Glutamatergic neuron (in vitro differentiated cells): Measurements from ENCODE around the gene FAF2. TPM values are rescaled to one million over a fixed set of nuclear protein-coding genes. Genes with fewer than 3 reads are reported as not detected.

ENCODE experiments used
- DNase-seq: peaks from one replicate; pipeline ENCODE4 v3.0.0; 2022
- H3K27ac Mint-ChIP-seq: one replicate; pipeline ENCODE4 v1.8.0; 2020; ENCODE audit warnings: mild to moderate bottlenecking, mixed read lengths, inconsistent platforms; ENCODE audit not compliant: unreplicated experiment
- H3K27me3 Mint-ChIP-seq: one replicate; pipeline ENCODE4 v1.8.0; 2020; ENCODE audit warnings: mild to moderate bottlenecking, moderate library complexity, mixed read lengths, inconsistent platforms; ENCODE audit not compliant: unreplicated experiment
- H3K36me3 Mint-ChIP-seq: one replicate; pipeline ENCODE4 v1.8.0; 2020; ENCODE audit warnings: mild to moderate bottlenecking, mixed read lengths, inconsistent platforms; ENCODE audit not compliant: unreplicated experiment
- H3K4me1 Mint-ChIP-seq: one replicate; pipeline ENCODE4 v1.8.0; 2020; ENCODE audit warnings: mild to moderate bottlenecking, low read depth, mixed read lengths, inconsistent platforms; ENCODE audit not compliant: unreplicated experiment
- H3K4me3 Mint-ChIP-seq: one replicate; pipeline ENCODE4 v1.8.0; 2020; ENCODE audit warnings: mild to moderate bottlenecking, mixed read lengths, inconsistent platforms; ENCODE audit not compliant: unreplicated experiment
- H3K9me3 Mint-ChIP-seq: one replicate; pipeline ENCODE4 v1.8.0; 2020; ENCODE audit warnings: mild to moderate bottlenecking, moderate library complexity, mixed read lengths, inconsistent platforms; ENCODE audit not compliant: unreplicated experiment
- total RNA-seq: library from RNA; stranded (reverse); fragmentation: NEBNext Ultra II Directional; extraction: Animal tissue kit (Norgen Biotek cat#: 25700); gene quantifications from one replicate; pipeline ENCODE4 v1.2.1, GENCODE V29; 2021; ENCODE audit not compliant: unreplicated experiment
- TF ChIP-seq, protein P1 (sequence below): fragments of 200-600 bp; sonication (generic); IDR thresholded peaks from one replicate; pipeline ENCODE4 v1.5.0; 2021; ENCODE audit not compliant: partially characterized antibody, unreplicated experiment

FAF2 gene
- total RNA-seq, 1 donor from 2014 or later, result 52.9 TPM

DNA sequence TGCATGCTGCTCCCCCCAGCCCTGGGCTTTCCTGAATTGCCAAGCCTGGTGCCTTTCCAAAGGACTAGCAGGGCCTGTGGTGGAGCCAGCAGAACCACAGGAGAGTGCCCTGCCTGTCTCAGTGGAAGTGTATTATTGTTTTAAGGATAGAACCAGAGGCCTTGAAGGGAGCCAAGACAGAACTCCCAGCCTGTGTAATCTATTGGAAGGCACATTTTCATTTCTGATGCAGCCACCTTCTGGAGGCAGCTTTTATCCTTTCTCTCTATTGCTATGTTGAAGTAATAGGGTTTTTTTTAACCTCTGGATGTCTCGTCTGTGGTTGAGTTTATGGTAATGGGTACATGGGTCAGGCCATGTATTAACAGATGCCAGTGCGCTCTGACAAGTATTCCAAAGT, 59.7 kb downstream of the FAF2 start:
- H3K36me3 Mint-ChIP-seq, result no peaks in the 10 kb centered on the region
- peaks cover 2% of the 10 kb centered on the region for H3K27me3 Mint-ChIP-seq
- no peak overlapping the region for H3K27ac Mint-ChIP-seq
- no peak overlapping the region for H3K4me3 Mint-ChIP-seq
- no peaks in the 10 kb centered on the region for H3K9me3 Mint-ChIP-seq
- H3K4me1 Mint-ChIP-seq, result no peaks in the 10 kb centered on the region
- DNase-seq, result no peak
- TF ChIP-seq, protein P1, sequence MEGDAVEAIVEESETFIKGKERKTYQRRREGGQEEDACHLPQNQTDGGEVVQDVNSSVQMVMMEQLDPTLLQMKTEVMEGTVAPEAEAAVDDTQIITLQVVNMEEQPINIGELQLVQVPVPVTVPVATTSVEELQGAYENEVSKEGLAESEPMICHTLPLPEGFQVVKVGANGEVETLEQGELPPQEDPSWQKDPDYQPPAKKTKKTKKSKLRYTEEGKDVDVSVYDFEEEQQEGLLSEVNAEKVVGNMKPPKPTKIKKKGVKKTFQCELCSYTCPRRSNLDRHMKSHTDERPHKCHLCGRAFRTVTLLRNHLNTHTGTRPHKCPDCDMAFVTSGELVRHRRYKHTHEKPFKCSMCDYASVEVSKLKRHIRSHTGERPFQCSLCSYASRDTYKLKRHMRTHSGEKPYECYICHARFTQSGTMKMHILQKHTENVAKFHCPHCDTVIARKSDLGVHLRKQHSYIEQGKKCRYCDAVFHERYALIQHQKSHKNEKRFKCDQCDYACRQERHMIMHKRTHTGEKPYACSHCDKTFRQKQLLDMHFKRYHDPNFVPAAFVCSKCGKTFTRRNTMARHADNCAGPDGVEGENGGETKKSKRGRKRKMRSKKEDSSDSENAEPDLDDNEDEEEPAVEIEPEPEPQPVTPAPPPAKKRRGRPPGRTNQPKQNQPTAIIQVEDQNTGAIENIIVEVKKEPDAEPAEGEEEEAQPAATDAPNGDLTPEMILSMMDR, result no peak

DNA sequence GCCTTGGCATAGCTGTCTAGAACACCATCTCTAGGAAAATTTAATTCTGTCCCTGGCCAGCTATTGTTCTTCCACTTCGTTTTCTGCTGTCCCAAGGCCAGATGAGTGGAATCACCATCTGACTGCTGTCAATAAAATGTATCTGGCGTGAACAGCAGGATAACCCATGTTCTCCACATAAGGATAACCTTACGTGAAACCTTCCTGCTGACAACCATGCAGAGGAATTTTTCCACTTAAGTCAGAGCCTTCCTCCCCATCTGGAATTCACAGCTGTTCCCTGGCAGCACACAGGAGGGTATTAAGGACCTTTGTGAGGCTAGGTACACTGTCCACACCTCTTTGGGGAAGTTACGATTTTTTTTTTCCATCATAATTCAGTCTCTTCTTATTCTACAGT, 60.4 kb downstream of the FAF2 start:
- Mint-ChIP-seq H3K27ac (no peak overlapping the region), H3K36me3 (no peaks in the 10 kb centered on the region)

DNA sequence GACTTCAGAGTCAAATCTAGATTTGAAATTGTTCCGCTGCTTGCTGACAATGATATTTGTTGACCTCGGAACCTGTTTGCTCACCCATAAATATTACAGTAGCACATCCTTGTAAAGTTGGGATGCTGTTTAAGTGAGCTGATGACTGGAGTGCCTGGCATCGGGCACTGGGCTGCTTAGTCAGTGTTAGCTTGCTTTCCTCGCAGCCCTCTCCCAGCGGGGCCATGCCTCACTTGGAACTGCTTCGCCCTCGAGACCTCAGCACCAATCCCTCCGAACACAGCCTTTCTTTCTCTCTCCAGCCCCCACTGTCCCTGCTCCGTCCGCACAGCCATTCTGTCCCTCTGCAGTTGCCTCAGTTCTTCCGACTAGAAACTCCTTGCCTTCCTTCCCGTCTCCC, 65.6 kb downstream of the FAF2 start:
- Mint-ChIP-seq H3K4me1 (no peaks in the 10 kb centered on the region), H3K36me3 (no peaks in the 10 kb centered on the region), H3K9me3 (no peaks in the 10 kb centered on the region), H3K4me3 (no peak overlapping the region), H3K27ac (no peak overlapping the region), H3K27me3 (no peaks in the 10 kb centered on the region)
- TF ChIP-seq, protein P1, result no peak
- no peak for DNase-seq

More for the DNA sequence above, 60.4 kb downstream of the FAF2 start:
- no peak for DNase-seq
- no peak overlapping the region for H3K4me3 Mint-ChIP-seq
- peaks cover 2% of the 10 kb centered on the region for H3K27me3 Mint-ChIP-seq
- no peaks in the 10 kb centered on the region for H3K9me3 Mint-ChIP-seq
- TF ChIP-seq, protein P1, result no peak
- H3K4me1 Mint-ChIP-seq, result no peaks in the 10 kb centered on the region

DNA sequence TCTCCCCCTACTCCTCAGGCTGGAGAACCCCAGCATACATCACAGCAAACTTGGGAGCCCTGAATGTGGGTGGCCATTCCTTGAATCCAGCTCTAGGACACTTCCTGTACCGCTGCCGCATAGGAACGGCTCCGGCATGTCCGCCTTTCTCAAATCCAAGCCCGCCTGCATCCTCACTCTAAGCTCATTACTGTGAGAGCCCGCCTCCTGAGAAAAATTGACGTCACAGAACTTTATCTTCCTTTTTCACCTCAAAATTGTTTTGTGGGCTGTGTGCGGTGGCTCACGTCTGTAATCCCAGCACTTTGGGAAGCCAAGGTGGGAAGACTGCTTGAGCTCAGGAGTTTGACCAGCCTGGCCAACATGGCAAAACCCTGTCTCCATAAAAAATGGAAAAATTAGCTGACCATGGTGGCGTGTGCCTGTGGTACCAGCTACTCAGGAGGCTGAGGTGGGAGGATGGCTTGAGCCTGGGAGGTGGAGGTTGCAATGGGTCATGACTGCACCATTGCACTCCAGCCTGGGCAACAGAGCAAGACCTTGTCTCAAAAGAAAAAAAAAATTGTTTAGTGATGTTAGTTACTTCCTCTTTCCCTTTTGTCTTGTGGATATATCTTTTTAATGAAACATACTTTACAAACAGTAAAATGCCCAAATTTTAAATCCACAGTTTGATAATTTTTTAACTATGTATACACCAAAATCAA, 66.2 kb downstream of the FAF2 start:
- TF ChIP-seq, protein P1, result no peak
- no peaks in the 10 kb centered on the region for H3K9me3 Mint-ChIP-seq
- DNase-seq, result no peak
- H3K36me3 Mint-ChIP-seq, result no peaks in the 10 kb centered on the region
- no peaks in the 10 kb centered on the region for H3K27me3 Mint-ChIP-seq
- no peak overlapping the region for H3K4me3 Mint-ChIP-seq
- H3K27ac Mint-ChIP-seq, result no peak overlapping the region
- H3K4me1 Mint-ChIP-seq, result no peaks in the 10 kb centered on the region

DNA sequence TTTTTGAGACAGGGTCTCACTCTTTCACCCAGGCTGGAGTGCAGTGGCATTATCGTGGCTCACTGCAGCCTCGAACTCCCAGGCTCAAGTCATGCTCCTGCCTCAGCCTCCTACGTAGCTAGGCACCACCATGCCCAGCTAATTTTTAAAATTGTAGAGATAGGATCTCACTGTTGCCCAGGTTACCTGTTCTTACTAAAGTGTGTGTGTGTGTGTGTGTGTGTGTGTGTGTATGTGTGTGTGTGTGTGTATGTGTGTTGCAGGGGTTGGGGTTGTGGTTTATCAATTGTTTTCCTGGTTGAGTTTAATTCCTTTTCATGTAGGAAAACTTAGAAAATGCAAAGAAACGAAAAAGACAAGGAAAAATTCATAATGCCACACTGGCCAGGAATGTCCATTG, 67.2 kb downstream of the FAF2 start:
- H3K4me3 Mint-ChIP-seq, result no peak overlapping the region
- no peaks in the 10 kb centered on the region for H3K4me1 Mint-ChIP-seq
- DNase-seq, result no peak
- H3K27ac Mint-ChIP-seq, result no peak overlapping the region
- H3K36me3 Mint-ChIP-seq, result no peaks in the 10 kb centered on the region
- TF ChIP-seq, protein P1, result no peak
- no peaks in the 10 kb centered on the region for H3K9me3 Mint-ChIP-seq
- H3K27me3 Mint-ChIP-seq, result no peaks in the 10 kb centered on the region
